ENCODE data around the gene SEMA4D. TPM values are rescaled to one million over a fixed set of nuclear protein-coding genes. Genes with fewer than 3 reads are reported as not detected.

Gene SEMA4D
- polyA plus RNA-seq, 1 donor from 2014 or later = 34.0 TPM

GRCh38 chr9:89532478-89532877 lies 34.6 kb upstream of the SEMA4D start:
- H3K27ac ChIP-seq (ENCODE audit: low read length) = no peak overlapping the region

GRCh38 chr9:89531766-89532165 lies 33.9 kb upstream of the SEMA4D start:
- H3F3A ChIP-seq (ENCODE audit: insufficient read depth, low read length, poor library complexity, severe bottlenecking) = no peaks in the 10 kb centered on the region
- H3K9me3 ChIP-seq (ENCODE audit: low read length) = no peaks in the 10 kb centered on the region
- no peaks in the 10 kb centered on the region for H3K79me2 ChIP-seq (replicated peaks; ENCODE audit: insufficient read depth, low read length)
- H4K20me1 ChIP-seq (ENCODE audit: insufficient read depth) = no peaks in the 10 kb centered on the region
- no peak overlapping the region for H3K9ac ChIP-seq (ENCODE audit: low read length)
- H3K4me2 ChIP-seq (ENCODE audit: low read length) = no peak overlapping the region
- no peak overlapping the region for H3K4me3 ChIP-seq (ENCODE audit: low read length)
- no peaks in the 10 kb centered on the region for H3K9me2 ChIP-seq (ENCODE audit: insufficient read depth, low read length)
- H3K36me3 ChIP-seq (ENCODE audit: insufficient read depth, low read length) = no peaks in the 10 kb centered on the region
- H3K27ac ChIP-seq (ENCODE audit: low read length) = no peak overlapping the region
- no peaks in the 10 kb centered on the region for H3K27me3 ChIP-seq (ENCODE audit: insufficient read depth, low read depth, low read length)
- TF ChIP-seq EP300 (conservative IDR thresholded peaks at IDR 0.05; ENCODE audit: poor library complexity, severe bottlenecking) (no peak), MXI1 (conservative IDR thresholded peaks at IDR 0.05; ENCODE audit: poor library complexity, severe bottlenecking) (no peak)
- no peak overlapping the region for H2AFZ ChIP-seq (ENCODE audit: low read depth, low read length)

More at GRCh38 chr9:89532478-89532877, 34.6 kb upstream of the SEMA4D start:
- no peaks in the 10 kb centered on the region for H3K79me2 ChIP-seq (replicated peaks; ENCODE audit: insufficient read depth, low read length)
- H3K27me3 ChIP-seq (ENCODE audit: insufficient read depth, low read depth, low read length) = no peaks in the 10 kb centered on the region
- H3K9ac ChIP-seq (ENCODE audit: low read length) = no peak overlapping the region
- H4K20me1 ChIP-seq (ENCODE audit: insufficient read depth) = no peaks in the 10 kb centered on the region
- H3K9me2 ChIP-seq (ENCODE audit: insufficient read depth, low read length) = no peaks in the 10 kb centered on the region
- no peak overlapping the region for H2AFZ ChIP-seq (ENCODE audit: low read depth, low read length)
- H3K9me3 ChIP-seq (ENCODE audit: low read length) = no peaks in the 10 kb centered on the region
- no peak overlapping the region for H3K4me2 ChIP-seq (ENCODE audit: low read length)
- no peak overlapping the region for H3K4me3 ChIP-seq (ENCODE audit: low read length)
- TF ChIP-seq MXI1 (conservative IDR thresholded peaks at IDR 0.05; ENCODE audit: poor library complexity, severe bottlenecking) (no peak), EZH2 (IDR thresholded peaks at IDR 0.05; ENCODE audit: borderline replicate concordance, insufficient read depth, low read length, poor library complexity, severe bottlenecking) (no peak), POLR2AphosphoS5 (IDR thresholded peaks at IDR 0.05) (no peak), REST (IDR thresholded peaks at IDR 0.05; ENCODE audit: borderline replicate concordance) (no peak), SMC3 (conservative IDR thresholded peaks at IDR 0.05; ENCODE audit: poor library complexity) (no peak), CTCF (IDR thresholded peaks at IDR 0.05; ENCODE audit: poor library complexity, severe bottlenecking) (no peak), RAD21 (conservative IDR thresholded peaks at IDR 0.05) (no peak), EP300 (conservative IDR thresholded peaks at IDR 0.05; ENCODE audit: poor library complexity, severe bottlenecking) (no peak), TAF1 (IDR thresholded peaks at IDR 0.05; ENCODE audit: low read depth) (no peak)
- no peaks in the 10 kb centered on the region for H3F3A ChIP-seq (ENCODE audit: insufficient read depth, low read length, poor library complexity, severe bottlenecking)
- H3K36me3 ChIP-seq (ENCODE audit: insufficient read depth, low read length) = no peaks in the 10 kb centered on the region

GRCh38 chr9:89530726-89531125 lies 32.8 kb upstream of the SEMA4D start:
- H3K27ac ChIP-seq (ENCODE audit: low read length) = no peak overlapping the region
- no peaks in the 10 kb centered on the region for H3K9me2 ChIP-seq (ENCODE audit: insufficient read depth, low read length)
- no peaks in the 10 kb centered on the region for H3F3A ChIP-seq (ENCODE audit: insufficient read depth, low read length, poor library complexity, severe bottlenecking)
- TF ChIP-seq RAD21 (conservative IDR thresholded peaks at IDR 0.05) = no peak
- TF ChIP-seq CTCF (IDR thresholded peaks at IDR 0.05; ENCODE audit: poor library complexity, severe bottlenecking) = no peak
- no peak for TF ChIP-seq SMC3 (conservative IDR thresholded peaks at IDR 0.05; ENCODE audit: poor library complexity)
- TF ChIP-seq TAF1 (IDR thresholded peaks at IDR 0.05; ENCODE audit: low read depth) = no peak
- TF ChIP-seq EZH2 (IDR thresholded peaks at IDR 0.05; ENCODE audit: borderline replicate concordance, insufficient read depth, low read length, poor library complexity, severe bottlenecking) = no peak
- no peak for TF ChIP-seq MXI1 (conservative IDR thresholded peaks at IDR 0.05; ENCODE audit: poor library complexity, severe bottlenecking)
- no peak for TF ChIP-seq REST (IDR thresholded peaks at IDR 0.05; ENCODE audit: borderline replicate concordance)
- TF ChIP-seq POLR2AphosphoS5 (IDR thresholded peaks at IDR 0.05) = no peak
- no peak for TF ChIP-seq EP300 (conservative IDR thresholded peaks at IDR 0.05; ENCODE audit: poor library complexity, severe bottlenecking)
- no peaks in the 10 kb centered on the region for H4K20me1 ChIP-seq (ENCODE audit: insufficient read depth)
- no peak overlapping the region for H2AFZ ChIP-seq (ENCODE audit: low read depth, low read length)
- no peak overlapping the region for H3K4me3 ChIP-seq (ENCODE audit: low read length)
- no peaks in the 10 kb centered on the region for H3K79me2 ChIP-seq (replicated peaks; ENCODE audit: insufficient read depth, low read length)
- no peaks in the 10 kb centered on the region for H3K9me3 ChIP-seq (ENCODE audit: low read length)
- no peaks in the 10 kb centered on the region for H3K27me3 ChIP-seq (ENCODE audit: insufficient read depth, low read depth, low read length)
- H3K9ac ChIP-seq (ENCODE audit: low read length) = no peak overlapping the region
- no peaks in the 10 kb centered on the region for H3K36me3 ChIP-seq (ENCODE audit: insufficient read depth, low read length)
- no peak overlapping the region for H3K4me2 ChIP-seq (ENCODE audit: low read length)
